ENCODE data around the gene DGLUCY. TPM values are rescaled to one million over a fixed set of nuclear protein-coding genes. Genes with fewer than 3 reads are reported as not detected.
A peak's percentile ranks its signal among the peaks of the same experiment; 100 is the strongest.

DGLUCY gene
- total and polyA plus RNA-seq, 2 of the 8 experiments (the other 6 are each of a cell fraction or from before 2014, with no cell fraction given), result 24.9 to 31.8 TPM

DNA sequence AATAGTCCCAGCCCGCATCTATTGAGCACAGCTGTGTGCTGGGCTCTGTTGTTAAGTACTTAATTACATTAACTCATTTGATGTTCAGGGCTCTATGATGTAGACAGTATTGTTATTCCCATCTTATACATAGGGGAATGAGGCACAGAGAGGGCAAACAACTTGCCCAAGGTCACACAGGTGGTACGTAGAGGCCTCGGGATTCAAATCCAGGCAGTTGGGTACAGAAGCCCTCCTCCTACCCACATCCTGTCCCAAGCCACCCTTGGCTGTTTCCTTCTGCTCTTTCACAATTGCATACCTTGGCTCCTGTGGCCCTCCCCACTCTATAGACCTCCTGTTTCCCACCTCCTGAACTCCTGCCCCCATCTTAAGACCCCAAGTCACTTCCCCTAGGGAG is 140.6 kb downstream of the DGLUCY start:
- CTCF ChIA-PET (ENCODE audit: partially characterized antibody), result interaction anchor here (1.0 to 3.7 kb wide), 4 partner anchors 10 to 77 kb away, joined by 3 to 16 read pairs (median 8); partner anchors contain the start of gene GPR68
- Histone ChIP-seq H2BK12ac (ENCODE audit: low read depth, low read length) (no peak overlapping the region), H2BK120ac (replicated peaks; ENCODE audit: low read depth, low read length) (no peak overlapping the region), H3K9ac (replicated peaks in 1 of 4; ENCODE audit: extremely low read depth in 1 of 4, low read depth in 3 of 4, low read length in 3 of 4) (no peak overlapping the region), H2BK15ac (ENCODE audit: low read length) (no peak overlapping the region), H3K14ac (ENCODE audit: insufficient read length) (no peak overlapping the region), H3K23me2 (ENCODE audit: low read depth, low read length) (peaks cover 15% of the 10 kb centered on the region), H3K79me1 (ENCODE audit: low read depth, low read length) (no peaks in the 10 kb centered on the region), H3K4me1 (replicated peaks in 1 of 4; ENCODE audit: control insufficient read depth in 3 of 4, insufficient read depth in 4 of 4, low read length in 3 of 4) (peaks cover 0 to 10% (median 8%) of the 10 kb centered on the region in 4 experiments; a peak in 6 of 7 replicates), H3K4me2 (ENCODE audit: insufficient read depth in 1 of 2, low read depth in 2 of 2, low read length in 2 of 2) (peak overlapping the region; percentile 73 to 95; a peak in 1 of 4 replicates), H2BK20ac (ENCODE audit: low read length) (no peak overlapping the region), H3K4me3 (ENCODE audit: extremely low read depth in 1 of 4, insufficient read depth in 2 of 4, low read depth in 3 of 4, low read length in 4 of 4) (no peak overlapping the region; a peak in 1 of 8 replicates), H3K79me2 (ENCODE audit: control insufficient read depth in 1 of 2, insufficient read depth in 2 of 2, low read length in 2 of 2) (no peaks in the 10 kb centered on the region), H4K5ac (ENCODE audit: insufficient read length, low read depth, low read length) (no peak overlapping the region), H3K27me3 (replicated peaks in 1 of 4; ENCODE audit: control insufficient read depth in 3 of 4, extremely low read depth in 1 of 4, insufficient read depth in 3 of 4, low read length in 3 of 4) (peaks cover 0 to 16% (median 9%) of the 10 kb centered on the region in 4 experiments; a peak in 6 of 7 replicates), H4K8ac (ENCODE audit: extremely low read depth, insufficient read depth, low read length) (no peak overlapping the region), H4K20me1 (replicated peaks in 1 of 2; ENCODE audit: control insufficient read depth in 1 of 2, insufficient read depth in 2 of 2, low read length in 2 of 2) (no peaks in the 10 kb centered on the region), H3K18ac (ENCODE audit: extremely low read depth, low read length) (no peak overlapping the region), H4K91ac (replicated peaks; ENCODE audit: insufficient read length, low read length) (no peak overlapping the region), H3K23ac (ENCODE audit: insufficient read length) (no peak overlapping the region), H3K36me3 (ENCODE audit: control insufficient read depth in 2 of 4, insufficient read depth in 4 of 4, low read length in 3 of 4) (no peaks in the 10 kb centered on the region), H3K27ac (ENCODE audit: low read depth, low read length) (no peak overlapping the region), H2AK5ac (ENCODE audit: low read depth, low read length) (no peak overlapping the region), H3K56ac (replicated peaks; ENCODE audit: insufficient read length, low read depth, low read length) (no peak overlapping the region), H3K4ac (replicated peaks; ENCODE audit: insufficient read length, low read depth, low read length) (no peak overlapping the region), H3K9me3 (ENCODE audit: insufficient read depth in 2 of 2, low read depth in 1 of 2, low read length in 1 of 2) (no peaks in the 10 kb centered on the region), H2BK5ac (ENCODE audit: low read depth, low read length) (no peak overlapping the region), H2AFZ (ENCODE audit: low read length) (no peak overlapping the region)
- DNase-seq (ENCODE audit: low read depth in 1 of 2, low spot score in 2 of 2), result no peak
- 91% methylated on average over 3 of the region's 3 CpGs; no CpG with 5 or more reads in 1 of the 2 experiments for WGBS, 2 experiments (ENCODE audit: extremely low coverage in 1 of 2, insufficient coverage in 1 of 2, insufficient read length in 1 of 2, insufficient replicate concordance in 2 of 2, low coverage in 1 of 2, low lambda C conversion rate in 2 of 2, missing lambda C conversion rate in 1 of 2)
- FAIRE-seq, result no peak
- POLR2A ChIA-PET (ENCODE audit: partially characterized antibody), result interaction anchor here (1.1 to 3.7 kb wide), 2 partner anchors 9 to 20 kb away, joined by 3 to 15 read pairs; no protein-coding TSS in a partner anchor
- TF ChIP-seq, protein P1, sequence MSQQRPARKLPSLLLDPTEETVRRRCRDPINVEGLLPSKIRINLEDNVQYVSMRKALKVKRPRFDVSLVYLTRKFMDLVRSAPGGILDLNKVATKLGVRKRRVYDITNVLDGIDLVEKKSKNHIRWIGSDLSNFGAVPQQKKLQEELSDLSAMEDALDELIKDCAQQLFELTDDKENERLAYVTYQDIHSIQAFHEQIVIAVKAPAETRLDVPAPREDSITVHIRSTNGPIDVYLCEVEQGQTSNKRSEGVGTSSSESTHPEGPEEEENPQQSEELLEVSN (IDR thresholded peaks at IDR 0.05), result no peak
- TF ChIP-seq MAFK (IDR thresholded peaks at IDR 0.05; ENCODE audit: low read depth, low read length) (no peak), GTF2F1 (IDR thresholded peaks at IDR 0.05; ENCODE audit: borderline replicate concordance, low read depth, low read length) (no peak), RAD21 (IDR thresholded peaks at IDR 0.05 in 1 of 2, conservative IDR thresholded peaks at IDR 0.05 in 1 of 2; ENCODE audit: low read depth in 2 of 2, low read length in 2 of 2) (no peak), YY1 (IDR thresholded peaks at IDR 0.05; ENCODE audit: low read depth, low read length) (no peak), CREB1 (IDR thresholded peaks at IDR 0.05) (no peak), SP4 (IDR thresholded peaks at IDR 0.05; ENCODE audit: low read length) (no peak), SAP30 (IDR thresholded peaks at IDR 0.05; ENCODE audit: insufficient read depth, insufficient replicate concordance, low read length) (no peak)
- TF ChIP-seq, protein P2, sequence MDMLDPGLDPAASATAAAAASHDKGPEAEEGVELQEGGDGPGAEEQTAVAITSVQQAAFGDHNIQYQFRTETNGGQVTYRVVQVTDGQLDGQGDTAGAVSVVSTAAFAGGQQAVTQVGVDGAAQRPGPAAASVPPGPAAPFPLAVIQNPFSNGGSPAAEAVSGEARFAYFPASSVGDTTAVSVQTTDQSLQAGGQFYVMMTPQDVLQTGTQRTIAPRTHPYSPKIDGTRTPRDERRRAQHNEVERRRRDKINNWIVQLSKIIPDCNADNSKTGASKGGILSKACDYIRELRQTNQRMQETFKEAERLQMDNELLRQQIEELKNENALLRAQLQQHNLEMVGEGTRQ (IDR thresholded peaks at IDR 0.05; ENCODE audit: low read length), result no peak
- TF ChIP-seq, protein P3, sequence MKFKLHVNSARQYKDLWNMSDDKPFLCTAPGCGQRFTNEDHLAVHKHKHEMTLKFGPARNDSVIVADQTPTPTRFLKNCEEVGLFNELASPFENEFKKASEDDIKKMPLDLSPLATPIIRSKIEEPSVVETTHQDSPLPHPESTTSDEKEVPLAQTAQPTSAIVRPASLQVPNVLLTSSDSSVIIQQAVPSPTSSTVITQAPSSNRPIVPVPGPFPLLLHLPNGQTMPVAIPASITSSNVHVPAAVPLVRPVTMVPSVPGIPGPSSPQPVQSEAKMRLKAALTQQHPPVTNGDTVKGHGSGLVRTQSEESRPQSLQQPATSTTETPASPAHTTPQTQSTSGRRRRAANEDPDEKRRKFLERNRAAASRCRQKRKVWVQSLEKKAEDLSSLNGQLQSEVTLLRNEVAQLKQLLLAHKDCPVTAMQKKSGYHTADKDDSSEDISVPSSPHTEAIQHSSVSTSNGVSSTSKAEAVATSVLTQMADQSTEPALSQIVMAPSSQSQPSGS (IDR thresholded peaks at IDR 0.05; ENCODE audit: low read length), result no peak
